ENCODE results near the gene CEP83. TPM values are rescaled to one million over a fixed set of nuclear protein-coding genes. Genes with fewer than 3 reads are reported as not detected.
"Not testable (repeated sequence)": the region's sequence is repeated elsewhere in the genome, so short reads cannot be mapped to it uniquely, and the experiment has no call there.

The CEP83 gene
- total RNA-seq, 1 donor from 2014 or later: 16.5 TPM

GRCh38 chr12:94457311-94457710, 2.4 kb downstream of the CEP83 start:
- TF ChIP-seq POLR2A (IDR thresholded peaks at IDR 0.05): no peak
- TF ChIP-seq CTCF (IDR thresholded peaks at IDR 0.05): no peak
- no peak for TF ChIP-seq POLR2AphosphoS5 (IDR thresholded peaks at IDR 0.05; ENCODE audit: insufficient read depth in 1 of 2, low read depth in 1 of 2)
- Histone ChIP-seq H3K27me3 (no peaks in the 10 kb centered on the region), H3K36me3 (no peaks in the 10 kb centered on the region), H3K9me3 (no peaks in the 10 kb centered on the region), H3K27ac (no peak overlapping the region), H3K4me1 (peaks cover 15% of the 10 kb centered on the region), H3K4me3 (no peak overlapping the region)
- intact Hi-C loops (cut with DNase I): no loop called here
- DNase-seq (ENCODE audit: extremely low spot score in 2 of 2): no peak

GRCh38 chr12:94454318-94454717, 5.3 kb downstream of the CEP83 start:
- H3K27me3 ChIP-seq; H3K9me3 ChIP-seq; intact Hi-C loops (cut with DNase I); DNase-seq (ENCODE audit: extremely low spot score in 2 of 2); H3K4me3 ChIP-seq; H3K27ac ChIP-seq; H3K36me3 ChIP-seq: not testable (repeated sequence)
- peaks cover 15% of the 10 kb centered on the region for H3K4me1 ChIP-seq

GRCh38 chr12:94445662-94446061, 14.0 kb downstream of the CEP83 start:
- H3K27me3 ChIP-seq: no peaks in the 10 kb centered on the region
- H3K9me3 ChIP-seq: no peaks in the 10 kb centered on the region
- TF ChIP-seq POLR2AphosphoS5 (IDR thresholded peaks at IDR 0.05; ENCODE audit: insufficient read depth in 1 of 2, low read depth in 1 of 2): no peak
- TF ChIP-seq CTCF (IDR thresholded peaks at IDR 0.05): no peak
- TF ChIP-seq POLR2A (IDR thresholded peaks at IDR 0.05): no peak
- H3K36me3 ChIP-seq: no peaks in the 10 kb centered on the region
- DNase-seq (ENCODE audit: extremely low spot score in 2 of 2): no peak
- H3K4me1 ChIP-seq: no peaks in the 10 kb centered on the region
- H3K4me3 ChIP-seq: no peak overlapping the region
- intact Hi-C loops (cut with DNase I): no loop called here
- no peak overlapping the region for H3K27ac ChIP-seq

DNA sequence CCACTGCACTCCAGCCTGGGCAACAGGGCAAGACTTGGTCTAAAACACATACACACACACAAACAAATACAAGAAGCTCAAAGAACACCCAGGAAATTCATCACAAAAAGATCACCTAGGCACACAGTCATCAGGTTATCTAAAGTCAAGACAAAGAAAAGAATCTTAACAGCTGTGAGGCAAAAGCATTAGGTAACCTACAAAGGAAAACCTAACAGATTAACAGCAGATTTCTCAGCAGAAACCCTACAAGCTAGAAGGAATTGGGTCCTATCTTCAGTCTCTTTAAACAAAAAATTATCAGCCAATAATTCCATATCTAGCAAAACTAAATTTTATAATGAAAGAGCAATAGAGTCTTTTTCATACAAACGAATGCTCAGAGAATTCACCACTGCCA, 22.4 kb downstream of the CEP83 start:
- no peak for TF ChIP-seq CTCF (IDR thresholded peaks at IDR 0.05)
- no peak for TF ChIP-seq POLR2AphosphoS5 (IDR thresholded peaks at IDR 0.05; ENCODE audit: insufficient read depth in 1 of 2, low read depth in 1 of 2)
- TF ChIP-seq POLR2A (IDR thresholded peaks at IDR 0.05): no peak
- H3K27ac ChIP-seq: no peak overlapping the region
- H3K36me3 ChIP-seq: no peaks in the 10 kb centered on the region
- no peaks in the 10 kb centered on the region for H3K9me3 ChIP-seq
- H3K4me3 ChIP-seq: no peak overlapping the region
- H3K4me1 ChIP-seq: no peaks in the 10 kb centered on the region
- no peaks in the 10 kb centered on the region for H3K27me3 ChIP-seq
- intact Hi-C loops (cut with DNase I): no loop called here
- no peak for DNase-seq (ENCODE audit: extremely low spot score in 2 of 2)

DNA sequence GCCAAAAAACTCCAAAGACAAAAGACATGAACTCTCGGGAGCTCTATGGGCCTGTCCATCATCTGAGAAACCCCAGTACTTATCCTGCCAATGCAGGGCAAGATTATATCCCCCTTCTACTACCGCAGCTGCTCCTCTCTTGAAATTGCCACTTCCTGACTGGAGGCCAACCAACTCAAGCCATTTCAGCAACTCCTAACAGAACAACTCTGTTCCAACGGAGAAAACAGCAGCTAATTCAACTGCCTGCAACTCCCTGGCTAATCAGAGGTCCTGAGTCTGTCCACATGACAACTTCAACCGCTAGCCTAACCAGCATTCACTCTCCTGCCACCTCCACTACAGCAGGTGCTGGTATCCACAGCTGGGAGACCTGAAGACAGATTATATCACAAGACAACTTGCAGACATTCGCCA, 24.1 kb downstream of the CEP83 start:
- Histone ChIP-seq H3K36me3 (no peaks in the 10 kb centered on the region), H3K27me3 (no peaks in the 10 kb centered on the region), H3K9me3 (peaks cover 5% of the 10 kb centered on the region), H3K4me1 (no peaks in the 10 kb centered on the region), H3K4me3 (no peak overlapping the region), H3K27ac (no peak overlapping the region)
- intact Hi-C loops (cut with DNase I): no loop called here
- no peak for DNase-seq (ENCODE audit: extremely low spot score in 2 of 2)
- TF ChIP-seq POLR2AphosphoS5 (IDR thresholded peaks at IDR 0.05; ENCODE audit: insufficient read depth in 1 of 2, low read depth in 1 of 2) (no peak), POLR2A (IDR thresholded peaks at IDR 0.05) (no peak), CTCF (IDR thresholded peaks at IDR 0.05) (no peak)

GRCh38 chr12:94434171-94434570, 25.5 kb downstream of the CEP83 start:
- no peak overlapping the region for H3K27ac ChIP-seq
- intact Hi-C loops (cut with DNase I): loop anchor here (5.0 kb wide), 1 partner anchor 287 kb away; the partner anchor contains the start of gene PLXNC1
- no peaks in the 10 kb centered on the region for H3K36me3 ChIP-seq
- H3K4me1 ChIP-seq: no peaks in the 10 kb centered on the region
- H3K9me3 ChIP-seq: peaks cover 8% of the 10 kb centered on the region
- H3K4me3 ChIP-seq: no peak overlapping the region
- DNase-seq (ENCODE audit: extremely low spot score in 2 of 2): no peak
- no peaks in the 10 kb centered on the region for H3K27me3 ChIP-seq
- no peak for TF ChIP-seq POLR2A (IDR thresholded peaks at IDR 0.05)
- TF ChIP-seq CTCF (IDR thresholded peaks at IDR 0.05): no peak
- TF ChIP-seq POLR2AphosphoS5 (IDR thresholded peaks at IDR 0.05; ENCODE audit: insufficient read depth in 1 of 2, low read depth in 1 of 2): no peak

All from vagina (tissue), 2 donors.